ENCODE results near the gene ARID4B. TPM values are rescaled to one million over a fixed set of nuclear protein-coding genes. Genes with fewer than 3 reads are reported as not detected.

Gene ARID4B
- total RNA-seq, 1 experiment from 2014 or later, result 34.0 TPM

DNA sequence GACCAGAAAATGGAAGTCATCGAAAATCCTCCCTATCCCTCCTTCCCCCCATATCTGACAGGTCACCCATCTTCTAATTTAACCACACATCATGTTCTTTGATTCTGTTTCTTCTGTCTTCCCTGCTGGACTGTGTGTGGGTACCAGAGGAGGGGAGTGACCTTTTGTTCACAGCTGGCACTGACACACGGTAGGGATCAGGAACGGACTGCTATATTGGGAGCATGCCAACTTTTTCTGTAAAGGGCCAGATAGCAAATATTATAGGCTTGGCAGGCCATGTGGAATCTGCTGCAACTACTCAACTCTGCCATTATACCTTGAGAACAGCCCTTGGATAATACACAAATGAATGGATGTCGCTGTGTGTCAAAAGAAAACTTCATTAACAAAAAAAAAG is 191.9 kb downstream of the ARID4B start:
- Histone ChIP-seq H3K4ac (ENCODE audit: low read depth, low read length) (no peak overlapping the region), H3K4me2 (ENCODE audit: insufficient read depth, insufficient read length, low read length) (no peak overlapping the region), H3K9ac (ENCODE audit: extremely low read depth, insufficient read length, low read length) (no peak overlapping the region), H3K79me1 (ENCODE audit: insufficient read depth, low read depth, low read length, poor library complexity, severe bottlenecking) (no peaks in the 10 kb centered on the region), H2BK15ac (ENCODE audit: low read depth, low read length) (no peak overlapping the region), H3K23ac (ENCODE audit: insufficient read length, low read depth, low read length) (no peak overlapping the region), H3K4me1 (ENCODE audit: insufficient read depth, low read length) (no peaks in the 10 kb centered on the region), H3K79me2 (ENCODE audit: insufficient read depth, low read length) (no peaks in the 10 kb centered on the region), H4K91ac (ENCODE audit: insufficient read length, low read depth, low read length) (no peak overlapping the region), H4K5ac (ENCODE audit: insufficient read length, low read depth, low read length) (no peak overlapping the region), H2BK120ac (ENCODE audit: low read depth, low read length, poor library complexity, severe bottlenecking) (no peak overlapping the region), H2AK5ac (ENCODE audit: insufficient read length, low read length) (no peak overlapping the region), H2BK20ac (ENCODE audit: low read depth, low read length, poor library complexity, severe bottlenecking) (no peak overlapping the region), H3K56ac (ENCODE audit: insufficient read length, low read depth, low read length) (no peak overlapping the region), H4K8ac (replicated peaks; ENCODE audit: insufficient read length, low read depth, low read length) (no peak overlapping the region), H2BK12ac (ENCODE audit: insufficient read length, low read depth, low read length) (no peak overlapping the region), H3T11ph (ENCODE audit: low read length) (no peak overlapping the region), H2BK5ac (ENCODE audit: insufficient read length, low read length) (no peak overlapping the region), H3K9me3 (ENCODE audit: control insufficient read depth, low read depth, low read length) (no peaks in the 10 kb centered on the region), H2AFZ (ENCODE audit: low read length) (no peak overlapping the region), H4K20me1 (ENCODE audit: control insufficient read depth, insufficient read depth, insufficient read length) (no peaks in the 10 kb centered on the region), H3K18ac (ENCODE audit: insufficient read length, low read depth, low read length) (no peak overlapping the region), H3K14ac (ENCODE audit: insufficient read depth, low read length) (no peak overlapping the region), H3K27ac (ENCODE audit: insufficient read length, low read depth, low read length) (no peak overlapping the region), H3K27me3 (ENCODE audit: insufficient read depth, low read length) (no peaks in the 10 kb centered on the region), H3K23me2 (ENCODE audit: insufficient read length, low read depth, low read length, poor library complexity, severe bottlenecking) (no peaks in the 10 kb centered on the region)
- no peak for DNase-seq
- H3K36me3 Mint-ChIP-seq (ENCODE audit: insufficient read depth in 1 of 3, low read depth in 3 of 3), result peaks cover 44 to 89% (median 85%) of the 10 kb centered on the region in 3 experiments
- H3K27ac Mint-ChIP-seq, result no peak overlapping the region
- TF ChIP-seq, protein P1, sequence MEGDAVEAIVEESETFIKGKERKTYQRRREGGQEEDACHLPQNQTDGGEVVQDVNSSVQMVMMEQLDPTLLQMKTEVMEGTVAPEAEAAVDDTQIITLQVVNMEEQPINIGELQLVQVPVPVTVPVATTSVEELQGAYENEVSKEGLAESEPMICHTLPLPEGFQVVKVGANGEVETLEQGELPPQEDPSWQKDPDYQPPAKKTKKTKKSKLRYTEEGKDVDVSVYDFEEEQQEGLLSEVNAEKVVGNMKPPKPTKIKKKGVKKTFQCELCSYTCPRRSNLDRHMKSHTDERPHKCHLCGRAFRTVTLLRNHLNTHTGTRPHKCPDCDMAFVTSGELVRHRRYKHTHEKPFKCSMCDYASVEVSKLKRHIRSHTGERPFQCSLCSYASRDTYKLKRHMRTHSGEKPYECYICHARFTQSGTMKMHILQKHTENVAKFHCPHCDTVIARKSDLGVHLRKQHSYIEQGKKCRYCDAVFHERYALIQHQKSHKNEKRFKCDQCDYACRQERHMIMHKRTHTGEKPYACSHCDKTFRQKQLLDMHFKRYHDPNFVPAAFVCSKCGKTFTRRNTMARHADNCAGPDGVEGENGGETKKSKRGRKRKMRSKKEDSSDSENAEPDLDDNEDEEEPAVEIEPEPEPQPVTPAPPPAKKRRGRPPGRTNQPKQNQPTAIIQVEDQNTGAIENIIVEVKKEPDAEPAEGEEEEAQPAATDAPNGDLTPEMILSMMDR (conservative IDR thresholded peaks at IDR 0.05), result no peak
- H3K4me1 Mint-ChIP-seq, result no peaks in the 10 kb centered on the region
- no peaks in the 10 kb centered on the region for H3K9me3 Mint-ChIP-seq
- WGBS (ENCODE audit: extremely low coverage, insufficient read length, low lambda C conversion rate), result no CpG with 5 or more reads among the region's 4 CpGs
- no peaks in the 10 kb centered on the region for H3K27me3 Mint-ChIP-seq (ENCODE audit: low read depth)
- H3K4me3 Mint-ChIP-seq, result no peak overlapping the region

Measured in H9 (cell line).